D721Med (cell line): ENCODE measurements around the gene PCNX4.

ENCODE experiments used
- DNase-seq: peaks from one replicate; pipeline ENCODE4 v3.0.0; 2011; ENCODE audit warnings: low spot score; ENCODE audit not compliant: insufficient read length
- FAIRE-seq: peaks from 2 replicates; lab custom pipeline; 2011; peaks lifted over from hg19 to GRCh38; lab: Jason Lieb, UNC
- TF ChIP-seq, protein P1 (sequence below): IDR thresholded peaks from 2 replicates; pipeline ENCODE4 v1.5.1; 2012; ENCODE audit warnings: mild to moderate bottlenecking, control low read depth; ENCODE audit not compliant: insufficient read depth; ENCODE audit errors: missing control alignments

The PCNX4 gene

GRCh38 chr14:60101786-60102185 lies 10.1 kb downstream of the PCNX4 start:
- TF ChIP-seq, protein P1, sequence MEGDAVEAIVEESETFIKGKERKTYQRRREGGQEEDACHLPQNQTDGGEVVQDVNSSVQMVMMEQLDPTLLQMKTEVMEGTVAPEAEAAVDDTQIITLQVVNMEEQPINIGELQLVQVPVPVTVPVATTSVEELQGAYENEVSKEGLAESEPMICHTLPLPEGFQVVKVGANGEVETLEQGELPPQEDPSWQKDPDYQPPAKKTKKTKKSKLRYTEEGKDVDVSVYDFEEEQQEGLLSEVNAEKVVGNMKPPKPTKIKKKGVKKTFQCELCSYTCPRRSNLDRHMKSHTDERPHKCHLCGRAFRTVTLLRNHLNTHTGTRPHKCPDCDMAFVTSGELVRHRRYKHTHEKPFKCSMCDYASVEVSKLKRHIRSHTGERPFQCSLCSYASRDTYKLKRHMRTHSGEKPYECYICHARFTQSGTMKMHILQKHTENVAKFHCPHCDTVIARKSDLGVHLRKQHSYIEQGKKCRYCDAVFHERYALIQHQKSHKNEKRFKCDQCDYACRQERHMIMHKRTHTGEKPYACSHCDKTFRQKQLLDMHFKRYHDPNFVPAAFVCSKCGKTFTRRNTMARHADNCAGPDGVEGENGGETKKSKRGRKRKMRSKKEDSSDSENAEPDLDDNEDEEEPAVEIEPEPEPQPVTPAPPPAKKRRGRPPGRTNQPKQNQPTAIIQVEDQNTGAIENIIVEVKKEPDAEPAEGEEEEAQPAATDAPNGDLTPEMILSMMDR: no peak
- FAIRE-seq: no peak
- DNase-seq: no peak

DNA sequence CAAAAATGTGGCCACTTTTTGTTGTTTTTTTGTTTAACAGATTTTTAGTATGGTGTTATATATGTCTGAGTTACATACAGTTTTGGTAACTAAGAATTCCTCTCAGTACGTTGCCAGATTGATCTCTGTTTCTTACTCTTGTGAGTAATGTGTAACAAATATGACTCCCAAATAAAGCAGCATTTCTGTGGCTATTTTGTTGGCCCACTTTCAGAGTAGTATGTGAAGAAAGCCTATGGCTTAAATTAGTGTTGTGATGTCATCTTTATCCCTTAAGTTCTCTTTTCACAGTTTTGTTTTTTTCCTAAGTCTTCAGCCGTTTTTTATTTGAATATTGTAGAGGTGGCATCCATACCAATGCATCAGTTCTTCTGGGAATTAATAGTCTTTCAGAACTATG lies 10.7 kb downstream of the PCNX4 start:
- TF ChIP-seq, protein P1: no peak
- DNase-seq: no peak
- FAIRE-seq: no peak

- TF ChIP-seq, protein P1: no peak
- FAIRE-seq (no peak), DNase-seq (no peak)
These were observed 14.6 kb downstream of the PCNX4 start for GRCh38 chr14:60106339-60106738.

GRCh38 chr14:60107477-60107876 lies 15.8 kb downstream of the PCNX4 start:
- FAIRE-seq (no peak), DNase-seq (no peak)
- TF ChIP-seq, protein P1: no peak

DNA sequence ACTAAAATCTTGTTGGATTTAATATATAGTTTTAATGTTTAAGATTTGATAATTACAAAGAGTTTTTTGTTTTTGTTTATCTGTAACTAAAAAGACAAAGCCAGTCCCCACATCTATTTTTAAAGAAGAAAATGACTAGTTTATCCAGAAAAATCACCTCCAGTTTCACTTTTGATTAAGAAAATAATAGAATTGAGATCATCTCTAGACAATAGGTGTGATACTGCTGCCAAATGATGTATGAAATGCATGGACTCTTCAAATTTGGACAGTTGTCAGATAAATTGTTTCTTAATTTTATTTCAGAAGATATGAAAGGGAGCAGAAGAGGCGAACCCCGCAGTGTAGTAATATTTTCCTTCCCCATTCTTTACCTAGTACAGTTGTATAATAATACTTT lies 20.0 kb downstream of the PCNX4 start:
- TF ChIP-seq, protein P1: no peak
- FAIRE-seq (no peak), DNase-seq (no peak)

- TF ChIP-seq, protein P1: no peak
- DNase-seq (no peak), FAIRE-seq (no peak)
These were observed 23.2 kb downstream of the PCNX4 start for GRCh38 chr14:60114881-60115280.

- DNase-seq (no peak), FAIRE-seq (peak; percentile 87)
- TF ChIP-seq, protein P1: no peak
These were observed 24.5 kb downstream of the PCNX4 start for GRCh38 chr14:60116181-60116580.
